Upper lobe of right lung (tissue), 1 donor: Measurements from ENCODE around the gene ZNF718. TPM values are rescaled to one million over a fixed set of nuclear protein-coding genes. Genes with fewer than 3 reads are reported as not detected.
"Not testable (repeated sequence)": the region's sequence is repeated elsewhere in the genome, so short reads cannot be mapped to it uniquely, and the experiment has no call there.

Experiments used
- ATAC-seq: fragments of 200-7000 bp; cut with Tn5 transposase; one replicate; pipeline ENCODE4 v1.9.1; 2020; ENCODE audit warnings: mild to moderate bottlenecking, moderate library complexity
- DNase-seq: peaks from one replicate; pipeline ENCODE4 v3.0.0-alpha.2; 2020
- H3K27ac ChIP-seq: fragments of 200-600 bp; one replicate; pipeline ENCODE4 v1.8.0; 2022
- H3K27me3 ChIP-seq: fragments of 200-600 bp; one replicate; pipeline ENCODE4 v1.8.0; 2022; ENCODE audit warnings: mild to moderate bottlenecking
- H3K36me3 ChIP-seq: fragments of 200-600 bp; one replicate; pipeline ENCODE4 v1.8.0; 2022
- H3K4me1 ChIP-seq: fragments of 200-600 bp; one replicate; pipeline ENCODE4 v1.8.0; 2022
- H3K4me3 ChIP-seq: fragments of 200-600 bp; one replicate; pipeline ENCODE4 v1.8.0; 2022; ENCODE audit warnings: mild to moderate bottlenecking
- H3K9me3 ChIP-seq: fragments of 200-600 bp; one replicate; pipeline ENCODE4 v1.8.0; 2022
- CTCF ChIP-seq: fragments of 200-600 bp; IDR thresholded peaks from one replicate; pipeline ENCODE4 v1.8.0; 2022; ENCODE audit warnings: antibody characterized with exemption
- intact Hi-C: fragments of 100-400 bp; cut with DNase I; formaldehyde crosslinking; loops from one replicate; pipeline ENCODE4 v1.11.0; 2022
- total RNA-seq: library from RNA; stranded (reverse); fragmentation: NEBNext Ultra II Directional; extraction: Animal tissue kit (Norgen Biotek cat#: 25700); gene quantifications from one replicate; pipeline ENCODE4 v1.2.1, GENCODE V29; 2021
- donor health status: DM: no; HTN: yes; CAD: no; lungs with severe emphysema.

ZNF718 gene
- total RNA-seq, 1 donor from 2014 or later = 9.1 TPM

- no peak for TF ChIP-seq CTCF
- DNase-seq (no peak), ATAC-seq (no peak)
- H3K27me3 ChIP-seq = peaks cover 6% of the 10 kb centered on the region
- intact Hi-C loops = no loop called here
- no peaks in the 10 kb centered on the region for H3K9me3 ChIP-seq
- no peak overlapping the region for H3K27ac ChIP-seq
- H3K4me1 ChIP-seq = peaks cover 6% of the 10 kb centered on the region
- no peak overlapping the region for H3K4me3 ChIP-seq
- H3K36me3 ChIP-seq = no peaks in the 10 kb centered on the region
Observed at GRCh38 chr4:120616-121015, 3.7 kb upstream of the ZNF718 start.

GRCh38 chr4:121408-122084, 2.8 kb upstream of the ZNF718 start:
- DNase-seq = no peak
- no peak for TF ChIP-seq CTCF
- intact Hi-C loops = no loop called here

GRCh38 chr4:123922-124274, 403 bp upstream of the ZNF718 start:
- ATAC-seq, DNase-seq, H3K27me3 ChIP-seq, H3K36me3 ChIP-seq, intact Hi-C loops, H3K9me3 ChIP-seq: not testable (repeated sequence)
- Histone ChIP-seq H3K27ac (peak overlapping the region; percentile 82), H3K4me1 (peaks cover 16% of the 10 kb centered on the region), H3K4me3 (peak overlapping the region; percentile 71)

More at GRCh38 chr4:121408-122084, 2.8 kb upstream of the ZNF718 start:
- peaks cover 15% of the 10 kb centered on the region for H3K4me1 ChIP-seq
- no peaks in the 10 kb centered on the region for H3K9me3 ChIP-seq
- ATAC-seq = no peak
- no peaks in the 10 kb centered on the region for H3K36me3 ChIP-seq
- no peak overlapping the region for H3K4me3 ChIP-seq
- H3K27ac ChIP-seq = no peak overlapping the region
- H3K27me3 ChIP-seq = peaks cover 6% of the 10 kb centered on the region

GRCh38 chr4:125091-125771, 930 bp downstream of the ZNF718 start:
- ATAC-seq = peak; percentile 50
- Histone ChIP-seq H3K9me3 (no peaks in the 10 kb centered on the region), H3K36me3 (peaks cover 6% of the 10 kb centered on the region), H3K27me3 (no peaks in the 10 kb centered on the region), H3K4me1 (peaks cover 16% of the 10 kb centered on the region), H3K27ac (peak overlapping the region; percentile 82), H3K4me3 (peak overlapping the region; percentile 71)
- intact Hi-C loops = no loop called here
- peak; percentile 73 for DNase-seq
- TF ChIP-seq CTCF = no peak

GRCh38 chr4:125833-126232, 1.5 kb downstream of the ZNF718 start:
- H3K9me3 ChIP-seq = no peaks in the 10 kb centered on the region

More at GRCh38 chr4:125833-126232, 1.5 kb downstream of the ZNF718 start:
- no peak overlapping the region for H3K27ac ChIP-seq
- no peak for TF ChIP-seq CTCF
- peak overlapping the region; percentile 71 for H3K4me3 ChIP-seq
- intact Hi-C loops = no loop called here
- H3K27me3 ChIP-seq = no peaks in the 10 kb centered on the region
- DNase-seq = no peak
- peaks cover 16% of the 10 kb centered on the region for H3K4me1 ChIP-seq
- peaks cover 6% of the 10 kb centered on the region for H3K36me3 ChIP-seq
- no peak for ATAC-seq
